HG03159 (cell line): ENCODE results near the gene PIGR.

ENCODE experiments used
- ATAC-seq: cut with Tn5 transposase; IDR thresholded peaks from one replicate; pipeline ENCODE4 v1.9.1; 2021; ENCODE audit warnings: mild to moderate bottlenecking, moderate library complexity; ENCODE audit not compliant: unreplicated experiment

PIGR gene

DNA sequence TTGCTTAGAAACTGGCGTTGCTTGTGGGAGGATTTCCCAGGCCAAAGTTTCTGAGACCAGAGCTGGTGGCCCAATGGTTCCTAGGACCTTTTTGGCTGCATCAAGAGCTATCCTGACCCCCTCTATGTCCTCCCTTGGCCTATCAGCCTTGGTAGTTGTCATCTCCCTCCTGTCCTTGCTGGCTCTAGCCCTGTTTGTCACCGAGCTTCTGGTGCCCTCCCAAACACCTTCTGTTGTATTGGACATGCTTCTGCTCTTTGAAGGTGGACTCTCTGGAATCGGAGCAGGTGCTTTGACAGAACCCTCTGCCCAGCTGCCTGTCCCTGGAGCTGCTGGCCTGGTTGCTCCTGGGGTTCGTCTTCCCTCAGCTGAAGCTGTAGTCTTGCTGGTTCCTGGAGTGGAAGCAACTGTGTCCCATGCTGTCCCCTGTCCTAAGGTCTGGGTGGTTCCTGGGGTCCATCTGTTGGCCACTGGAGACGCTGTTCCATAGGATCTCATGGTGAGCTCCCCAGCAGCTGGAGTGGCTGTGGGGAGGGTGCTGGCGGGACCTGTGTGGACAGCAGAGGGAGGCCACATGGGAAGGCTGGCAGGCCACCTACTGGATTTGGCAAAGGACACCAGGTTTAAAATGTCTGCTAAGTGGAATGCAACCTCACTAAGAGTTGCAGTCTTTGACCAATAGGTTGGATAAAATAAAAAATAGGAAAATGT, 14.6 kb upstream of the PIGR start:
- ATAC-seq: no peak

DNA sequence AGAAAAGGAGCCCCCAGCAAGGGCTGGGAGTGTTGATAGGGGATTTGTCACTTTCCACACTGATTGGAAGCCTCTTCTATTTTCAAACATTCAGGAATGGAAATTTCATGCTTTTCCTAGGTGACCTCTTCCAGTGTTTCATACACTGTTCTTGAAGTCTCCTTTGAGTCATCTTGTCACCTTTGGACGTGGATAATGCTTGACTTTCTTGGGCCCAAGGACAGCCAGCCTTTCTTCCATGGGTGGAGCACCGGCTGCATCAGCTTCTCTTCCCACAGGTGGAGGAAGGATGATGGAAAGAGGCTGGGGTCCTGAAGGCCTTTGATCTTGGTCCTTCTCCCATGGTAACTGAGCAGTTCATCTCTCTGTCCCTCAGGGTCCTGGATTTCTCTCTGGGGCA, 11.9 kb upstream of the PIGR start:
- no peak for ATAC-seq

DNA sequence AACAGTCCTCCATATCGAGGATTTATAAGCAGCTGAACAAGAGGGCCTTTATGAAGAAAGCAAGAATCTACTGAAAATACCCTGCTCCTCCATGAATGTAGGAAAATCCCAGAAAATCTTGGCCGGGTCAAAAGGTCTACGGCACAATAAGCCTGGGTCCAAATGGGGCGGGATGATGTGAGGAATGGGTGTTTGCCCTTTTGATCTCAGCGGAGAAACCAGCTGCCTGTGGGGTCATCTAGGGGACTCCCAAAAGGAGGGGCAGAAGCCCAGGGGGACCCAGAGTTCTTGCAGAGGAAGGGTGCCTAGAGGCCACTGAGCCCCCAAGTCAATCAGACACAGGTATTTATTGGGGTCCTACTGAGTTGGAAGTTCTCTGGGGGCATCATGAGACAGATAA, 11.4 kb upstream of the PIGR start:
- no peak for ATAC-seq

DNA sequence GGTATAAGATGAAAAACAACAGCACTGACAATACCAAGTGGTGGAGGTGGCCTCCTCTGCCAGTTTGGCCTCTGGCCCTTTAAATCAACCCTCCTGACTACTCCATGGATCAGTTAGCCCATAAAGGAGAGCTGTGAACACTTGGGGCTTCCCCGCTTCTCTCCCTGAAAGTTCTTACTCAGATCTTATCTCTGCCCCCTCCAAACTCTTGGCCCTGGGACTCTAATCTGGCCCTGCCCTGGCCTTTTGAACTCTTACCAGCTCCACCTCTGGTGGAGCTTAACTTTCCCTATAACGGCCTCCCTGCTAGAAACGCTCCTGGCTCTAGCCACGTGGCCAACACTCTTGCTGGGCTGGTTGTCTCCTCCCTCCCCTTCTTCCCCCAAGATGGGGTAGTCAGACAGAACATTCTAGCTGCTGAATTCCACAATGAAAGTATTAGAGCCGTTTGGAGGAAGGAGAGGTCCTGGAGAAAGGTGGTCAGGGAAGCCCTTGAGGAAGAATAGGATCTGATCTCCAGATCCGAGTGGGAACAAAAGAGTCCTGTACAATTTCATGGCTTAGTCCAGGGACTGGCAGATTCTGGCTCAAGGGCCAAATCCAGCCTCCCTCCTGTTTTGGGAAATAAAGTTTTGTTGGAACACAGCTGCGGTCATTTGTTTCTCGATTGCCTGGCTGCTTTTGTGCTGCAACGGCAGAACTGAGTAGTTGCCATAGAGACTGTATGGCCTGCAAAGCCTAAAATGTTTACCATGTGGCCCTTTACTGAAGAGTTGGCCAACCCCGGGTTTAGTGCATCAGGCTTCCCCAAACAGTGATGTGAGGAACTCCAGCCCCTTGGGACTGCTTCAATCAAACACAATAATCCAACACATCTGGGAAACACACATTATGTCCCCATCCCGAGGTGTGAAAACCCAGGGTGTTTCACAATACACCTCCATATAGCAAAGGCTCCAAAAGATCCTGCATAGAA, 9.5 kb upstream of the PIGR start:
- ATAC-seq: no peak

DNA sequence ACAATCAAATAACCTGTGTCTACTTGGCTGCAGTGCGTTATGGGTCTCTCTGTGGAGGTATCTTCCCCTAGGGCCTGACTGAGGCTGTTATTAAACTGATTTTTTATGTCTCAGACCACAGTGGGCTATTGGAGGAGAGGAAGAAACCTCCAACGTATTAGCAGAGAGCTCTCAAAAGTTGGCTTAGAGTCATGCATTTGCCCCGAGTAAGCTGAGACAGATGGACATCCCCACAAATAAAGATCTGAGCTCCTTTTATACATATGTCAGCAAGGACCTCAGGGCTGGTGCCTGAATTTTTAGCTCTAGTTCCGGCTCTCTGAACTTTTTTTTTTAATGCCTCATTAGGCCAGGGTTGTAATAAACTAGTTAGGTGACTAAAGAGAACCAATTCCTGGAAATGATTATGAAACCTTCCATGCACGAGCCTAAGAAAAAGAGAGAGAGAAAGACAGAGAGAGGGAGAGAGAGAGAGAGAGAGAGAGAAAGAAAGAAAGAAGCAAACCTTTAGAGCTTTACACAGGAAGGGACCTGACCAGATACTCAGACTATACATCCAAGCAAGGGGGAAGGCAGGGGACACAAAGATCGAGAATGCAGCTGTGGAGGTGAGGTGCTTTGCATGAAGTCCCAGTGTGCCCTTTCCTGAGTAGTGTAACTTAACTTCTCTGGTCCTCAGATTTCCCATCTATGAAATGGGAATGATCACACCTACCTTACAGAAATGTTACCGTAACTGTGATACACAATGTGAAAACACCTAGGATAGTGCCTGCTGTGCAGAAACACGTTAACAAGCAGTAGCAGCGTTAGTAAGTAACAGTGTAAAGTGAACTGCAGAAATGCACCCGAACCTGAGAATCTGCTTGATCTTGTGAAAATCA, 8.4 kb upstream of the PIGR start:
- no peak for ATAC-seq

DNA sequence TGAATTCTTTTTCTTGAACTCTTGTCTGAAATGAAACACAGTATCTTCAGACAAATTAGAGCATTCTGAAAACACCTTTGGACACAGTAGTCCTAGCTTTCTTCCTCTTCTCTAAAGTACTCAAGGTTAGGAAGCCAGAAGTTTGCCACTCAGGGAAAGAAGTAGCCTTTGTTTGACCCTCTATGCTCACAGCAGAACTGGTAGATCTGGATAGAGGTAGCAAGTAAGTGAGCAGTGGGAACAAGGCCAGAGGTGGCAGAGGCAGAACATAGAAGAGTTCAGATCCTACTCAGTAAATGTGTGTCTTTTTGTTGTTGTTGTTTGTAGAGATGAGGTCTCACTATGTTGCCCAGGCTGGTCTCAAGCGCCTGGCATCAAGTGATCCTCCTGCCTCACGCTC, 7.4 kb upstream of the PIGR start:
- ATAC-seq: no peak

DNA sequence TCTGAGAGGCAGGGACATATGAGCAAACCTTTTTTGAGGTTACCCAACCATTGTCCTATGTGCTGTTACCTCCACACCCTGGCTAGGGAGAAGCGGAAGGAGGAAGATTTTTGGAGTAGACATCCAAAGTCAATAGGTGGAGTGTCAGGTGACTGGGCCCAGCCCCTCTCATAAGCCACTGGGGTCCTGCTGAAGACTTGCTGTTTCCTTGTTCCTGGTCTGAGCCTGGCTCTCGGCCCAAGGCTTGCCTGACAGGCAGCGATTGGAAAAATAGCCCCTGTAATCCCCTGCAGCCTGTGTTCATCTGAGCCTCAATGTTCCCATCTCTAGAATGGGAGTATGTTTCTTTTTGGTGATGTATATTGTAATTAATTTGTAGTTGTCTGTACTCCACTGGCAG, 6.9 kb upstream of the PIGR start:
- ATAC-seq: no peak

DNA sequence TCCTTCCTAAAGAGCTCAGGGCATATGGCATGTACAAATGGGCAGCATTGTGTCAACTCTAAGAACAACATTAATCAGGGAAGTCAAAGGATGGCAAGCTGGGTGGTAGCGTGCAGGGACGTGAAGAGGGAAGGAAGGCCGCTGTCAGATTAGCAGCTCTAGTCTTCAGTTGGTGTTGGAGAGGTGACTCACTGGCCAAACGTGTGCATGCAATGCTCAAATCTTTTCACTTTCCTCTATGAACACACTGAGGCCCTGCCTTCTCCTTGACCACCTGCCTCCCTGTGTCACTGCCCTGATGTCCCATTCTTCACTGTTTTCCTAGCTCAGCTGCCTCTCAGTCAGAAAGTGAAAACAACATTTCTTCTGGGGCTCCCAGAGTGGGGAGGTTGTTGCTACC, 5.9 kb upstream of the PIGR start:
- no peak for ATAC-seq

DNA sequence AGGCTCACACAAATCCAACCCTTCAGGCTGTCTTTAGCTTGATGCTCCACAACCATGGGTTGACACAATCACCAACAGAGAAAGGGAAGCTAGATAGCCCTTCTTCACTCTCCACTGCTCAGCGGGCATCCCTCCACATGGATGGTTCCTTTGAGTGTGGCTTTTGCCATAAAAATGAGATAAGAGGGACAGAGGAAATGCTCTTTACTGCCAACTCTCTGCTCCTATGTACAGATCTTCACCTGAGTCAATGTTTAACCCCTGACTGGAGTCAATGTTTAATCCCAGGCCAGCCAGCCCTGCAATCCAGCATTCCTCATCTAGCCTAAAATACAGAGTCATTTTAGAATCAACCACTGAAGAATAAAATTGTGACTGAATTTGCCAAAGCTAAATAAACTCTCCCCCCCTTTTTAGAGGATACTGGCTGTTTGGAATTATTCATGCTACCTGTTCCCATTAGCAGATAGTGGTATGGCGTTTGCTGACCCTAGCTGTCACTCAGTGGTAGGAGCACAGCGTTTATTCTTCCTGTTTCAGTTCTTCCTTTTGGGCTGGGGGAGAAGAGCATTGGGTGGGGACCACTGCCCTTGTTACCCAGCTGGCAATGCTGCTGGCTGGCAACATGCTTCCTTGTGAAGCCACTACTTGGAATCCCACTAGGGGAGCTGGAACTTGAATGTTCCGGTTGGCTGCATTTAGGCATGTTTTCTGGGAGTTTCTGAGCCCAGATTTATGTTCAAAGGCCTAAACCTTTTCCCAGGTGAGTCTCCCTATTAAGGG, 5.2 kb upstream of the PIGR start:
- ATAC-seq: no peak

DNA sequence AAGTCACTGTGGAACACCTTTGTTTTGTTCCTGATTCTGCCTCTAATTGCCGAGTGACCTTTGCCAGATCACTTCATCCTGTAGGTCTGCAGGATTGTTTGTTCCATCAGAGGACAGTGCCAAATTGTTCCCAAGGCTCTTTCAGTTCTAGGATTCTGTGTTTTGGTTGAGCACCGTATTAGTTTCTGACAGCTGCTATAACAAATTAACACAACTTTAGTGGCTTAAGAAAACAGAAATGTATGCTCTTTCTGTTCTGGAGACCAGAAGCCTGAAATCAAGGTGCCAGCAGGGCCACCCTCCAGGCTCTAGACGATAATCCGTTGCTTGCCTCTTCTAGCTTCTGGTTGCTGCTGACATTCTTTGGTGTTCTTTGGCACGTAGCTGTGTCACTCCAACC, 3.4 kb upstream of the PIGR start:
- no peak for ATAC-seq

DNA sequence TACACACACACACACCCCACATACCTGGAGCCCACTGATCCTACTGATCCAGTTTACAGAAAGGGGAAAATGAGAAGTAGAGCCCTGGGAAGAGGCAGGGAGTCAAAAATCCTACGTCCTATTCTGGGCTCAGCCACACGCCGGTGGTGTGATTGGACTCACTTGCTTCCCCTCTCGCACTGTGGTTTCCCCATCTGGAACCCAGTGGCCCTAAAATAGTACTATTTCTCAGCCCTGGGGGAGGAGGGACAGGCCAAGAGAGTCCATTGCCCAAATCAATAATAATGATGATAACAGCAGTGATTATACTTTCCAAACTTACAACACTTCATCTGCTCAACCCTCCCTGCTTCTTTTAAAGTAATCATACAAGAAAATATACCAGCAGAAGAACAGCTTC, 2.9 kb upstream of the PIGR start:
- no peak for ATAC-seq

DNA sequence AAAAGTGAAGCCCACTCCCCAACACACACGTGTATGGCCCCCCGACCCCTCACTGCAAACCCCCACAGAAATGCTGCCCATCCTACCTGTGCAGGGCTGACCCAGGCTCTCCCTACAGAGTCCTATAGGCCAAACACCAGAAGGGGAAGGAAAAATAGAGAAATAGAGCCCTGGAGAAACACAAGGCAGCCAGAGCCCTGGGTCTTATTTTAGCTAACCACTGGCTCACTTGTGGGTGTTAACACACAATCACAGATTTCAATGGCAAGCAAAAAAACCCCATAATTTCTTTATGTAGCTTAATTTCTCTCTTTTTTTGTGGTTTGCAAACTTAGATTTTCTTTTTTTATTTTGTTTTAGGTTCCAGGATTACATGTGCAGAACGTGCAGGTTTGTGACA, 989 bp upstream of the PIGR start:
- no peak for ATAC-seq

DNA sequence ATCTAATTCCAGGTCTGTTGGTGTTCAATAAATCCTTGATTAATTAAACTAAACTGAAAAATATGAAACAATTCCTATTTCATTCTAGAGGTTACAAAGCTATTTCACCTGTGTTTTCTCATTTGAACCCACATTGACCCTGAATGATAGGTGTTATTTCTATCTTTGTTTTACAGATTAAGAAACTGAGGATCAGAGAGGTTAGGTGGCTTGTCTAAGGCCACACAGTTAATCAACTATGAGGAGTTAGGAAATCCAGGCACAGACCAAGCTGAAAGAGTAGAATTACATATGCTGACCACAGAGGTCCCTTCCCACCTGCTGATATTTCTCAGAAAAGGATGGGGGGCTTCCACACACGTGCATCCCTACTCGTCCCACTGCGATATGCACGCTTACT, 487 bp downstream of the PIGR start:
- no peak for ATAC-seq

DNA sequence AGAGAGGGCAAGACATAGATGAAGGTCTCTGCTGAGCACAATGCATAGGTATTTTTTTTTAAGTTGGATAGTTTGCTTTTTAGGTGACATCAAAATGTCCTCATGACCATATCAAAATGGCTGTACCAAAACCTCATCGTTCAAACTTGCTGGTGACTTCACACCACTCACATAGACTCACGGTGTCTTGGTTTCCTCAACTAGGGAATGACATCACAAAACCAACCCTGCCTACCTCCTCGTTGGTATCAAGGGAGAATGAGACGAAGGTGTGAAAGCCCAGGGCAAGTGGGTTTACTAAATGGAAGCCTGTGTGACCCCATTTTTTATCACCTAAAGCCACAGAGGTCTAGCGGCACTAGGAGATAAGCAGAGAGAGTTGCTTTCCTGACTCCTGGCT, 1.6 kb downstream of the PIGR start:
- no peak for ATAC-seq

DNA sequence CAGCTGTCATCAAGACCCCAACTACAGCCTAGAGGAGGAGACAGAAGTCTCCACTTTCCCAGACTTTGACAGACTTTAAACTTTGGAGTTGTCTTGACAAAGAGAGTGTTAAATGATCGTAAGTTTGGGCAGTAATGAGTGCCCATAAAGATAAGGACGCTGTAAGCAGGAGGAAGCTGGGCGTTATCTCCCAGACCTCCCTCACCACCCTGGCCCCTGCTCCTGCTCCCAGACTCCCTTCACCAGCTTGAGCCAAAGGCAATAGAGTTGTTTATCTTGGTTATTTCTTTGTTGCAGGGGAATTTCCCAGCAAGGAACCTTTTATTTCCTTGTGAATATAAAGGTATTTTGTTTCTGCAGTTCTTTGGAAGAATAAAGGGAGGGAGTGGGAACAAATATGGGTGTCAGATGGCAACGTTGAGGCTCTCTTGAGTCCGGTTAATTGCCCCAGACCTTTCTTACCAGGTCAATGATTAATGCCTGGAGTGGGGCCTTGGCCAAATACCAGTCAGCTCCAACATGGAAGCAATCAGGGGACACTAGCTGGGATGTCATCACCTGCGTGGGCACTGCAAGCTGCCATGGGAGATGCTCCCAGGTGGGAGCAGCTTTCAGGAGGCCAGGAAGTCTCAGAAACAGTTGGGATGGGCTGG, 4.4 kb downstream of the PIGR start:
- ATAC-seq: no peak

DNA sequence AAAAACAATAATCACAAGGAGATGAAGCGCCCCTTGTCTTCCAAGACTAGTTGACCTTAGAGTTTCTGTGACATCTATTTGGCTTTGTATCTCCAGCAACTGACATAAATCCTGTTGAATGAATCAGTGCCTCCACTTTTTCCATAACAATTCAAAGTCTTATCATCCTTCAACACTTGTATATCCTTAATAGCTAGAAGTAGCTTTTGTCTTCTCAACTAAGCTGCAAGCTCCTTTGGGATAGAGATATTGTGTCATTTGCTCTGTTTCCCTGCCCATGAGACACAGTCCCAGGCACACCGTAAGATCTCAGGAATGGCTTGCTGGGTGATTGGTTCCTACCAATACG, 5.7 kb downstream of the PIGR start:
- ATAC-seq: no peak

DNA sequence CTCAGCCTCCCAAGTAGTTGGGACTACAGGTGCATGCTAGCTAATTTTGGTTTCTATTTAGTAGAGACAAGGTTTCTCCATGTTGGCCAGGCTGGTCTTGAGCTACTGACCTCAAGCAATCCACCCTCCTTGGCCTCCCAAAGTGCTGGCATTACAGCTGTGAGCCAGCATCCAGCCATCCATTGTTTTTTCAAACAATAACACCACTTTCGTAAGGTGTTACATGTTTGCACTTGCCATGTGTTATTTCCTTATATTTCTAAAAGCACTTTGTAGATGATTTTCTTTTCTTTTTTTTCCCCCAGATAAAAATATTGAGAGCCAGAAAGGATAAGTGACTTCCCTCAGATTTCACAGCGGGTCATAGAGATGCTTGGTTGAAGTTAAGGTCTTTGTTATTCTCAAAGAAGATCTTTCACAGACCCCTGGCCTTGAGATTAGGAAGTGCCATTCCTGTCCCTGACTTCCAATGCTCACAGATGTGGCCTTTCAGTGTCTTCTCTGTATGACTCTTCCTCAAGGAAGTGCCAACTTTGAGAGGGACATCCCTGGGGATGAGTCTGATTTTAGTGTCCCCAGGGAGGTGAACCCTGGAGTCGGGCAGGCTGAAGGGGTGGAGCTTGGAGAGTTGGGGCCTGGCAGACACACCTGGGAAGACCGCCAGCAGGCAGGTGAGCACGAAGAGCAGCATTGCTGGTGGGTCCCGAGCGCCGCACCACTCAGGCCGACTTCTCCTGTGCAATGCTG, 6.3 kb downstream of the PIGR start:
- ATAC-seq: no peak

DNA sequence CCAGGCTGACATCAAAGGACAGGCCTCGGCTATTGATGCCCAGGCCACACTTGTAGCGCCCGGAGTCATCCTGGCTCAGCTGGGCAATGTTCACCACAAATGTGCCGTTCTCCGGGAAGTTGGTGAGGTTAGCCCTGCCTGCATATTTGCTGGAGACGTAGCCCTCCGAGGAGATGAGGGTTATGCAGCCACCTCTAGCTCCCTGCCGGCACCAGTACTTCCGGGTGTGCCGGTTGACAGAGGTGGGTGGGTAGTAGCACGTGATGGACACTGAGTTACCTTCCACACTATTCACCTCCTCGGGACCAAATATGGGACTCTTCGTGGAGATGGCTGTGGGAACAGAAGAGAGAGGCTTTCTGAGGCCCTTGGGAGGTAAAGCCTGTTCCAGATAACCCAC, 7.1 kb downstream of the PIGR start:
- ATAC-seq: no peak

DNA sequence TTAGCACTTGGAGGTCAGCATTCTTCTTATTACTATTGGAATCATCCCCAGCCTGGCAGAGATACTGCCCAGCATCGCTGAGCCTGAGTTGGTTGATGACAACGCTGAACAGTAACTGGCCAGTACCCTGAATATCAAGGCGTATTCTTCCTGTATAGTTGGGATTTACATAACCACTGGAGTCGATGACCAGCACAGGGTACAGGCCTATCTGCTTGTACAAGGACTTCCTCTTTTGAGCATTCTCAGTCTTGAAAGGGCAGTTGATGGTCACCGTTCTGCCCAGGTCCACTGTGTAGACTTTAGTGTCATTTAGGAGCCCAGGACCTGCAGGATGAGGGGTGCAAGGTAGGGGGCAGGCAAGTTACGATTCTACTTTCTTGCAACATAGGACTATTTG, 8.8 kb downstream of the PIGR start:
- no peak for ATAC-seq
